PFSK-1 (cell line): Measurements from ENCODE around the gene HEATR3.

Experiments used
- FOXP2 ChIP-seq: optimal IDR thresholded peaks from 2 replicates; pipeline ENCODE3; 2011; ENCODE audit warnings: borderline replicate concordance, control low read depth, inconsistent platforms; ENCODE audit not compliant: insufficient read depth; ENCODE audit errors: extremely low read length, extremely low read depth
- POLR2AphosphoS5 ChIP-seq: IDR thresholded peaks from 2 replicates; pipeline ENCODE4 v1.6.1; 2012; ENCODE audit warnings: low read depth, mild to moderate bottlenecking, control low read depth, low read length, moderate library complexity
- SIN3A ChIP-seq: IDR thresholded peaks from 2 replicates; pipeline ENCODE4 v1.6.1; 2012; ENCODE audit warnings: mild to moderate bottlenecking, low read length, moderate library complexity, borderline replicate concordance; ENCODE audit not compliant: insufficient read depth
- TAF1 ChIP-seq: IDR thresholded peaks from 2 replicates; pipeline ENCODE4 v1.6.1; 2012; ENCODE audit warnings: low read length, control low read depth, borderline replicate concordance; ENCODE audit not compliant: insufficient read depth
- TF ChIP-seq, protein P1 (sequence below), 2 experiments: IDR thresholded peaks; 2 replicates each; pipeline versions ENCODE4 v1.6.1 to v1.8.0; 2011 to 2012; ENCODE audit warnings: low read depth in 2 of 2, low read length in 2 of 2, control low read depth in 1 of 2, inconsistent platforms in 1 of 2, mild to moderate bottlenecking in 1 of 2, moderate library complexity in 1 of 2; ENCODE audit not compliant: insufficient read depth in 1 of 2

Gene HEATR3

DNA sequence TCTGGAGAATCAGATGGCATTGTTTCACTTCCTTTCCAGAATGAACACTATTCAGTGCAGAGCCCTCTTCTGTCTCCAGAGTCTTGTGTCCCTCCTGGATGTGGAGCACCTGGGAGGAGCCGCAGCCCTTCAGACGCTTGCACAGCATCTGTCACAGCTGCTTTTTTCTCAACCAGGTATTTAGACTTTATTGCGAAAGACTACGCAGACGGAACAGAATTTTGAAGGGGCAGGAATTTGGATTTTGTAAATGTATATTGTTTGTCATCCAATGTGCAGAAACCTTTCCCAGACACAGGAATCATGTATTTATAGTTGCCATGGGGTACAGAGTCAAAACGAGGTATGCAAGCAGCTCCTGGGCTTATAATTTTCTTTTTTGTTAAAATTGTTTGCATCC, 20.4 kb downstream of the HEATR3 start:
- TF ChIP-seq TAF1 = no peak
- no peak for TF ChIP-seq SIN3A
- no peak for TF ChIP-seq FOXP2
- TF ChIP-seq POLR2AphosphoS5 = no peak
- TF ChIP-seq, protein P1, sequence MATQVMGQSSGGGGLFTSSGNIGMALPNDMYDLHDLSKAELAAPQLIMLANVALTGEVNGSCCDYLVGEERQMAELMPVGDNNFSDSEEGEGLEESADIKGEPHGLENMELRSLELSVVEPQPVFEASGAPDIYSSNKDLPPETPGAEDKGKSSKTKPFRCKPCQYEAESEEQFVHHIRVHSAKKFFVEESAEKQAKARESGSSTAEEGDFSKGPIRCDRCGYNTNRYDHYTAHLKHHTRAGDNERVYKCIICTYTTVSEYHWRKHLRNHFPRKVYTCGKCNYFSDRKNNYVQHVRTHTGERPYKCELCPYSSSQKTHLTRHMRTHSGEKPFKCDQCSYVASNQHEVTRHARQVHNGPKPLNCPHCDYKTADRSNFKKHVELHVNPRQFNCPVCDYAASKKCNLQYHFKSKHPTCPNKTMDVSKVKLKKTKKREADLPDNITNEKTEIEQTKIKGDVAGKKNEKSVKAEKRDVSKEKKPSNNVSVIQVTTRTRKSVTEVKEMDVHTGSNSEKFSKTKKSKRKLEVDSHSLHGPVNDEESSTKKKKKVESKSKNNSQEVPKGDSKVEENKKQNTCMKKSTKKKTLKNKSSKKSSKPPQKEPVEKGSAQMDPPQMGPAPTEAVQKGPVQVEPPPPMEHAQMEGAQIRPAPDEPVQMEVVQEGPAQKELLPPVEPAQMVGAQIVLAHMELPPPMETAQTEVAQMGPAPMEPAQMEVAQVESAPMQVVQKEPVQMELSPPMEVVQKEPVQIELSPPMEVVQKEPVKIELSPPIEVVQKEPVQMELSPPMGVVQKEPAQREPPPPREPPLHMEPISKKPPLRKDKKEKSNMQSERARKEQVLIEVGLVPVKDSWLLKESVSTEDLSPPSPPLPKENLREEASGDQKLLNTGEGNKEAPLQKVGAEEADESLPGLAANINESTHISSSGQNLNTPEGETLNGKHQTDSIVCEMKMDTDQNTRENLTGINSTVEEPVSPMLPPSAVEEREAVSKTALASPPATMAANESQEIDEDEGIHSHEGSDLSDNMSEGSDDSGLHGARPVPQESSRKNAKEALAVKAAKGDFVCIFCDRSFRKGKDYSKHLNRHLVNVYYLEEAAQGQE (IDR thresholded peaks at IDR 0.05; ENCODE audit: insufficient read depth in 1 of 2, low read depth in 2 of 2, low read length in 2 of 2) = no peak

DNA sequence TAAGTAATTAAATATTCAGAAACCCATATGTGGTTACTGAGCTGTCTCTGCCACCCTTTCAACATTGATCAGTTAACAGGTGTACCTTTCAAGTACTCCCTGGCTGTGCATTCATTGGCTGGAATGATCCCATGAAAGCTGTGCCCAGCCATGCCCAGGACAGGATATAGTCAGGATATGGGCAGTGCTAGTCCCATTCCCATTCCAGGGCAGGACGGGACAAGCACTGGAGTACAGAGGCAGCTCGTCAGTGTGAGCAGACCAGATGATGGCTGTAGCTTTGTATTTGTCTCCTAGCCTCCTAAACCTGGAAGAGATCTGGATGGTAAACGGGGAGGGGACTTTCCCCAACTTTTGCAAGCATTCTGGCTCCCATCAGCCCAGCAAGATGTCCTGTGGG, 22.5 kb downstream of the HEATR3 start:
- TF ChIP-seq TAF1 (no peak), POLR2AphosphoS5 (no peak), FOXP2 (no peak), SIN3A (no peak)
- TF ChIP-seq, protein P1 (IDR thresholded peaks at IDR 0.05; ENCODE audit: insufficient read depth in 1 of 2, low read depth in 2 of 2, low read length in 2 of 2) = no peak

- TF ChIP-seq POLR2AphosphoS5 = no peak
- TF ChIP-seq SIN3A = no peak
- TF ChIP-seq, protein P1 (IDR thresholded peaks at IDR 0.05; ENCODE audit: insufficient read depth in 1 of 2, low read depth in 2 of 2, low read length in 2 of 2) = no peak
- TF ChIP-seq TAF1 = no peak
- no peak for TF ChIP-seq FOXP2
Observed at GRCh38 chr16:50092891-50093290, 27.1 kb downstream of the HEATR3 start.

- peak; percentile 12 for TF ChIP-seq FOXP2
- TF ChIP-seq TAF1 = no peak
Observed at GRCh38 chr16:50093607-50094539, 28.1 kb downstream of the HEATR3 start.

- TF ChIP-seq, protein P1 (IDR thresholded peaks at IDR 0.05; ENCODE audit: insufficient read depth in 1 of 2, low read depth in 2 of 2, low read length in 2 of 2) = no peak
- TF ChIP-seq TAF1 (no peak), POLR2AphosphoS5 (no peak), FOXP2 (no peak), SIN3A (no peak)
Observed at GRCh38 chr16:50096791-50097190, 31.0 kb downstream of the HEATR3 start.
